AG09319 (cell line): ENCODE measurements around the gene SLC12A6.
"Not testable (repeated sequence)": the region's sequence is repeated elsewhere in the genome, so short reads cannot be mapped to it uniquely, and the experiment has no call there.

Experiments
- DNase-seq: peaks from one replicate; pipeline ENCODE4 v3.0.0-alpha.2; 2010; ENCODE audit warnings: low read depth; ENCODE audit errors: extremely low read depth
- TF ChIP-seq, protein P1 (sequence below): IDR thresholded peaks from 2 replicates; pipeline ENCODE4 v1.5.1; 2011; ENCODE audit warnings: low read depth, mild to moderate bottlenecking, inconsistent platforms, low read length, moderate library complexity

SLC12A6 gene

DNA sequence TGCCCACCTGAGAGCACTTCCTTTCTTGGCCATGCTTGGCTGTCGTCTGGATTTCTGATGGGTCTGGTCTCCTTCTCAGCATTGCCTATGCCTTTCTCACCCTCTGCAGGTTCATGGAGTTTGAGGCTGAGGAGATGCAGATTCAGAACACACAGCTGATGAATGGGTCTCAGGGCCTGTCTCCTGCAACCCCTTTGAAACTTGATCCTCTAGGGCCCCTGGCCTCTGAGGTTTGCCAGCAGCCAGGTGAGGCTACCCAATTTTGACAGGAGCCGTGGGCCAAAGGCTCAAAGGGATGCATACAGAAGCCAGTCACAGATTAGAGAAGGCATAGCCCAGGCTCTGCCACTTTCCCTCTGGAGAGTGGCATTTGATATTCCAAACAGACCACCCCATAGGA is 16.0 kb upstream of the SLC12A6 start:
- no peak for DNase-seq
- TF ChIP-seq, protein P1, sequence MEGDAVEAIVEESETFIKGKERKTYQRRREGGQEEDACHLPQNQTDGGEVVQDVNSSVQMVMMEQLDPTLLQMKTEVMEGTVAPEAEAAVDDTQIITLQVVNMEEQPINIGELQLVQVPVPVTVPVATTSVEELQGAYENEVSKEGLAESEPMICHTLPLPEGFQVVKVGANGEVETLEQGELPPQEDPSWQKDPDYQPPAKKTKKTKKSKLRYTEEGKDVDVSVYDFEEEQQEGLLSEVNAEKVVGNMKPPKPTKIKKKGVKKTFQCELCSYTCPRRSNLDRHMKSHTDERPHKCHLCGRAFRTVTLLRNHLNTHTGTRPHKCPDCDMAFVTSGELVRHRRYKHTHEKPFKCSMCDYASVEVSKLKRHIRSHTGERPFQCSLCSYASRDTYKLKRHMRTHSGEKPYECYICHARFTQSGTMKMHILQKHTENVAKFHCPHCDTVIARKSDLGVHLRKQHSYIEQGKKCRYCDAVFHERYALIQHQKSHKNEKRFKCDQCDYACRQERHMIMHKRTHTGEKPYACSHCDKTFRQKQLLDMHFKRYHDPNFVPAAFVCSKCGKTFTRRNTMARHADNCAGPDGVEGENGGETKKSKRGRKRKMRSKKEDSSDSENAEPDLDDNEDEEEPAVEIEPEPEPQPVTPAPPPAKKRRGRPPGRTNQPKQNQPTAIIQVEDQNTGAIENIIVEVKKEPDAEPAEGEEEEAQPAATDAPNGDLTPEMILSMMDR, result no peak

DNA sequence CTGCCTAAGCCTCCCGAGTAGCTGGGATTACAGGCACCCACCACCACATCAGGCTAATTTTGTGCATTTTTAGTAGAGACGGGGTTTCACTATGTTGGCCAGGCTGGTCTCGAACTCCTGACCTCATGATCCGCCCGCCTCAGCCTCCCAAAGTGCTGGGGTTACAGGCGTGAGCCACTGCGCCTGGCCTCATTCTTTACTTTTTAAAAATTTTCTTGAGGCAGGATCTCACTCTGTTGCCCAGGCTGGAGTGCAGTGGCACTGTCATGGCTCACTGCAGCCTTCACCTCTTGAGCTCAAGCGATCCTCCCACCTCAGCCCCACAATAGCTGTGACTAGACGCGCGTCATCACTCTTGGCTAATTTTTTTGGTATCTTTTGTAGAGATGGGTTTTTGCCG is 15.4 kb upstream of the SLC12A6 start:
- not testable (repeated sequence) for DNase-seq

DNA sequence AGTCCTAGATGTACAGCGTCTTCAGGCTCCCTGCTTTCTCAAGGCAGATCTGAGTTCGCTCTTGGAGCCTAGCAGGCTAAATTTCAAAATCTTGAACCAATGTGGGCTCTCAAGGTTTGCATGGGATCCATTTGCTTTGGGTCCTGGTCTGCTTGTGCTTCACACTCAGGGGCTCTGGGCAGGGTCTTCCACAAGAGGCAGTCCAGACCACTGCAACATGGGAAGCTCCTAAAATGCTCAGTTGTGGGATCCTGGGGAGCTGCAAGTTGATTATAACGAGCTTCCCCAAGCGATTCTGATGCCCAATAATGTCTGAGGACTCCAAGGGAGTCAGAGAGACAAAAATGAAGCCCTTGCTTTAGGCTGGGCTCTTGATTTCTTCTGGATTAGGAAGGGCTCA is 12.2 kb upstream of the SLC12A6 start:
- DNase-seq, result no peak
- TF ChIP-seq, protein P1, result no peak

DNA sequence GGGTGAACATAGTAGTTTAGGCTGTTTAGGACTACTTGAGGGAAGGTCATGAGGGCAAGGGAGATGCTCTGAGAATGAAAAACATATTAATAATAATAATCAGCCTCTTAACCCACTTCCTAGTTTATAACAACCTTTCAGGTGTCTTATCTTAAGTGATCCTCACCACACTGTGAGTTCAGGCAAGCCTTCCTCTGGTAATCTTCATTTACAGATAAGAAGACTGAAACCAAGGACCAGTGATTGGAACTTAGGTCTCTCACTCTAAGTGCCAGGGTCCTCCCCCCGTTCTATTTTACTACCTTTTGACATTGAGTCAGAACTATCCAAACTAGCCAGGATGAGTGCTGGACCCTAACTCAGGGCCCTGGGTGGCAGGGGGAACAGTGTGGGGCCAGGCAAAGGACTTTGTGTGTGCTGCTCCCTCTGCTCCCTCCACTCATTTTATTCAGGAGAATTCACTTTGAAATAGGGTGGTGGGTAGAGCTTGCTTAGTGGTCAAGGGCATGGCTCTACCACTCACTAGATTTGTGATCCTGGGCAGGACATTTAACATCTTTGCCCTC is 11.2 kb upstream of the SLC12A6 start:
- TF ChIP-seq, protein P1, result no peak
- no peak for DNase-seq

DNA sequence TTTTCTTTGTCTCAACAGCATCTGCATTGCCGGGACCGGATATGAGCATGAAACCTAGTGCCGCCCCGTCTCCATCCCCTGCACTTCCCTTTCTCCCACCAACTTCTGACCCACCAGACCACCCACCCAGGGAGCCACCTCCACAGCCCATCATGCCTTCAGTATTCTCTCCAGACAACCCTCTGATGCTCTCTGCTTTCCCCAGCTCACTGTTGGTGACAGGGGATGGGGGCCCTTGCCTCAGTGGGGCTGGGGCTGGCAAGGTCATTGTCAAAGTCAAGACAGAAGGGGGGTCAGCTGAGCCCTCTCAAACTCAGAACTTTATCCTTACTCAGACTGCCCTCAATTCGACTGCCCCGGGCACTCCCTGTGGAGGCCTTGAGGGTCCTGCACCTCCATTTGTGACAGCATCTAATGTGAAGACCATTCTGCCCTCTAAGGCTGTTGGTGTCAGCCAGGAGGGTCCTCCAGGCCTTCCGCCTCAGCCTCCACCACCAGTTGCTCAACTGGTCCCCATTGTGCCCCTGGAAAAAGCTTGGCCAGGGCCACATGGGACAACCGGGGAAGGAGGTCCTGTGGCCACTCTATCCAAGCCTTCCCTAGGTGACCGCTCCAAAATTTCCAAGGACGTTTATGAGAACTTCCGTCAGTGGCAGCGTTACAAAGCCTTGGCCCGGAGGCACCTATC is 10.5 kb upstream of the SLC12A6 start:
- no peak for DNase-seq

DNA sequence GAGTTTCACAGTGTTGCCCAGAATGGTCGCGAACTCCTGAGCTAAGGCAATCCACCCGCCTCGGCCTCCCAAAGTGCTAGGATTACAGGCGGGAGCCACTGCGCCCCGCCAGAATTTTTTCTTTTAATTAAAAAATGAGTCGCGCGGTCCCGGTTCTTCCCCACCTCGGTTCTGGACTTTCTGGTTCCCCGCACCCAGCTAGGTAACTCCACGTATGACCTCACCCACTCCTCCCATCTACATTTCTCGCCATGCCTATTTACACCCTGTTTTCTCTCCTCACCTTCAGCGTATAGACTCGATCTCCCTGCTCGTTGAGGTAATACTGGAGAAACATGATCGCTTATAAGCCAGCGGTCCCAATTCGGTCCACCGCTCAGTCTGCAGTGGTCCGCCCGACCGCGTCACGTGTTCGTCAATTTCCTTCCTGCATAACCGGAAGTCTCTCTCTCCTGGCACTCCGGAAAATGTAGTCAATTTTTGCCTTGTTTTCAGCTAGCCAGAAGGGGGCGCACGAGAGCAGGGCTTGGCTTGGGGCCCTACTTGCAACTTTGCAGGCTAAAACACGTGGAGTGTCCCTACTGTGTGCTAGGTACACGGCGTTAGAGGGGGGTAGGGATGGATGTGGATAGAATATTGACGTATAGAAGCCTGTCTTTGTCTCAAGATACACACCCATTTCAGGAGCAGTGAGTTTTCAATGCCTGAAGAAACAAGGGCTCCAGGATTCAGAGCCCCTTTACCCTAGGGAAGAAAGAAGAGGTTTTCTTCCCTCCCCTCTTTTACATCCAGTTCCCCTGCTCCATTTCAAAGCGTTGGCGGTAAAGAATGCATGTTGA is 5.4 kb upstream of the SLC12A6 start, which contains the start of the genes NOP10 and NUTM1:
TSS of gene NOP10 (minus strand) at position 400 of the 839 bp plus-strand sequence. CDS start at position 337, 63 bp downstream.
TSS of gene NUTM1 (plus strand) at position 579 of the 839 bp plus-strand sequence. CDS start 382 bp downstream, outside the sequence.
- peak; percentile 78 for DNase-seq
- TF ChIP-seq, protein P1, result peak; percentile 96

More for the DNA sequence above, 10.5 kb upstream of the SLC12A6 start:
- TF ChIP-seq, protein P1, result no peak

DNA sequence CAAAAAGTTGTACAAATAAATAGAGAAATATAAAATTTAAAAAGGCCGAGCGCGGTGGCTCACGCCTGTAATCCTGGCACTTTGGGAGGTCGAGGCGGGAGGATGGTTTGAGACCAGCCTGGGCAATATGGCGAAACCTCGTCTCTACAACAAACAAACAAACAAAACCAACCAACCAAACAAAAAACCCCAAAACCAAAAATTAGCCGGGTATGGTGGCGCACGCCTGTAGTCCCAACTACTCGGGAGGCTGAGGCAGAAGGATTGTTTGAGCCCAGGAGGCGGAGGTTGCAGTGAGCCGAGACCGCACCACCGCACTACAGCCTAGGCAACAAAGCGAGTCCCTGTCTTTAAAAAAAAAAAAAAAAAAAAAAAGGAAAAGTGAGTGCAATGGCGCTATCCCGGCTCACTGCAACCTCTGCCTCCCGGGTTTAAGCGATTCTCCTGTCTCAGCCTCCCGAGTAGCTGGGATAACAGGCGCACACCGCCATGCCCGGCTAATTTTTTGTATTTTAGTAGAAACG is 4.7 kb upstream of the SLC12A6 start:
- not testable (repeated sequence) for DNase-seq
